GM23338 (cell line): ENCODE results near the gene SLC37A2. TPM values are rescaled to one million over a fixed set of nuclear protein-coding genes. Genes with fewer than 3 reads are reported as not detected.

Experiments used
- ATAC-seq: fragments of 200-7000 bp; cut with Tn5 transposase; 3 replicates; pipeline ENCODE4 v1.9.1; 2020
- DNase-seq: peaks from one replicate; pipeline ENCODE4 v3.0.0-alpha.2; 2015; ENCODE audit warnings: low spot score
- H2AFZ ChIP-seq: fragments of 200-600 bp; sonication (generic); 2 replicates; pipeline ENCODE4 v1.8.0; 2016; ENCODE audit warnings: antibody characterized with exemption, mild to moderate bottlenecking, moderate library complexity
- H3F3A ChIP-seq: fragments of 200-600 bp; sonication (generic); replicated peaks from 2 replicates; pipeline ENCODE4 v1.8.0; 2017; ENCODE audit warnings: antibody characterized with exemption, mixed run types, low read depth
- H3K27ac ChIP-seq: fragments of 200-600 bp; sonication (generic); 2 replicates; pipeline ENCODE4 v1.6.1; 2016; ENCODE audit warnings: low read depth
- H3K27me3 ChIP-seq: fragments of 200-600 bp; sonication (generic); 2 replicates; pipeline ENCODE4 v1.8.0; 2016; ENCODE audit warnings: mild to moderate bottlenecking, mixed run types, moderate library complexity; ENCODE audit not compliant: insufficient read depth
- H3K36me3 ChIP-seq: fragments of 200-600 bp; sonication (generic); 2 replicates; pipeline ENCODE4 v1.8.0; 2016; ENCODE audit warnings: mild to moderate bottlenecking; ENCODE audit not compliant: insufficient read depth
- H3K4me1 ChIP-seq: fragments of 200-600 bp; sonication (generic); 2 replicates; pipeline ENCODE4 v1.8.0; 2016; ENCODE audit warnings: mild to moderate bottlenecking, moderate library complexity; ENCODE audit not compliant: insufficient read depth
- H3K4me2 ChIP-seq: fragments of 200-600 bp; sonication (generic); 2 replicates; pipeline ENCODE4 v1.7.1; 2017; ENCODE audit warnings: mixed run types
- H3K4me3 ChIP-seq: fragments of 200-600 bp; sonication (generic); 2 replicates; pipeline ENCODE4 v1.6.1; 2016; ENCODE audit warnings: mixed run types
- H3K79me2 ChIP-seq: fragments of 200-600 bp; sonication (generic); replicated peaks from 2 replicates; pipeline ENCODE4 v1.8.0; 2017; ENCODE audit warnings: mild to moderate bottlenecking; ENCODE audit not compliant: insufficient read depth
- H3K9me2 ChIP-seq: fragments of 200-600 bp; sonication (generic); 2 replicates; pipeline ENCODE4 v1.8.0; 2017; ENCODE audit not compliant: insufficient read depth
- H4K20me1 ChIP-seq: fragments of 200-600 bp; sonication (generic); replicated peaks from 2 replicates; pipeline ENCODE4 v1.8.0; 2017; ENCODE audit warnings: mild to moderate bottlenecking; ENCODE audit not compliant: insufficient read depth
- H3K27ac Mint-ChIP-seq: 2 replicates; pipeline ENCODE4 v1.8.0; 2020; ENCODE audit warnings: inconsistent platforms, mild to moderate bottlenecking, moderate library complexity, mixed read lengths
- H3K27me3 Mint-ChIP-seq: 3 replicates; pipeline ENCODE4 v1.8.0; 2022; ENCODE audit warnings: low read depth, mild to moderate bottlenecking, moderate library complexity, mixed read lengths, inconsistent platforms; ENCODE audit not compliant: insufficient read depth, poor library complexity
- H3K36me3 Mint-ChIP-seq: 3 replicates; pipeline ENCODE4 v1.8.0; 2021; ENCODE audit warnings: low read depth, mild to moderate bottlenecking, inconsistent platforms, moderate library complexity, mixed read lengths
- H3K4me1 Mint-ChIP-seq: 3 replicates; pipeline ENCODE4 v1.8.0; 2020; ENCODE audit warnings: mild to moderate bottlenecking, inconsistent platforms, mixed read lengths
- H3K4me3 Mint-ChIP-seq: 3 replicates; pipeline ENCODE4 v1.8.0; 2021; ENCODE audit warnings: moderate library complexity, mild to moderate bottlenecking, inconsistent platforms, mixed read lengths
- H3K9me3 Mint-ChIP-seq: 3 replicates; pipeline ENCODE4 v1.8.0; 2020; ENCODE audit warnings: moderate library complexity, mild to moderate bottlenecking, inconsistent platforms, mixed read lengths
- CREB1 ChIP-seq: fragments of 250-450 bp; sonication (Bioruptor Pico); IDR thresholded peaks from 2 replicates; pipeline ENCODE4 v1.5.0; 2020; ENCODE audit warnings: low read depth, mild to moderate bottlenecking, moderate library complexity
- EZH2phosphoT487 ChIP-seq: fragments of 200-600 bp; sonication (generic); IDR thresholded peaks from one replicate; pipeline ENCODE4 v1.8.1; 2018; ENCODE audit warnings: antibody characterized with exemption; ENCODE audit not compliant: unreplicated experiment
- JUNB ChIP-seq: IDR thresholded peaks from one replicate; pipeline ENCODE4 v1.6.1; 2016; ENCODE audit warnings: antibody characterized with exemption; ENCODE audit not compliant: unreplicated experiment
- NANOG ChIP-seq: IDR thresholded peaks from 2 replicates; pipeline ENCODE4 v1.6.1; 2016; ENCODE audit warnings: antibody characterized with exemption, borderline replicate concordance
- POLR2AphosphoS5 ChIP-seq: IDR thresholded peaks from 2 replicates; pipeline ENCODE4 v1.6.1; 2016; ENCODE audit warnings: antibody characterized with exemption, low read depth
- STAT1 ChIP-seq: IDR thresholded peaks from one replicate; pipeline ENCODE4 v1.6.1; 2016; ENCODE audit warnings: antibody characterized with exemption; ENCODE audit not compliant: unreplicated experiment
- ZNF114 ChIP-seq: fragments of 250-450 bp; sonication (Bioruptor Pico); IDR thresholded peaks from 2 replicates; pipeline ENCODE4 v1.5.0; 2020; ENCODE audit warnings: mild to moderate bottlenecking, moderate library complexity
- ZNF331 ChIP-seq: fragments of 250-450 bp; sonication (Bioruptor Pico); IDR thresholded peaks from 2 replicates; pipeline ENCODE4 v1.5.0; 2020; ENCODE audit warnings: low read depth, mild to moderate bottlenecking, moderate library complexity
- polyA plus RNA-seq: library from polyadenylated mRNA; unstranded; fragments of >200 nt; fragmentation: Nextera tagmentation; extraction: Ambion mirVana; gene quantifications from 2 replicates; pipeline ENCODE4 v1.2.1, GENCODE V29; 2016
- total RNA-seq: library from RNA; depleted of rRNA; stranded (reverse); fragments of >200 nt; shearing (Covaris generic); gene quantifications from 2 replicates; pipeline ENCODE4 v1.2.3, GENCODE V29; 2014
- TF ChIP-seq, protein P1 (sequence below): IDR thresholded peaks from one replicate; pipeline ENCODE4 v1.6.1; 2018; ENCODE audit warnings: antibody characterized with exemption; ENCODE audit not compliant: unreplicated experiment
- TF ChIP-seq, protein P2 (sequence below), 2 experiments: fragments of 200-600 bp in 1 of 2; sonication (generic) in 1 of 2; conservative IDR thresholded peaks; 2 replicates each; pipeline versions ENCODE4 v1.5.1 to v1.6.1; 2016 to 2017; ENCODE audit warnings: antibody characterized with exemption in 2 of 2, low read depth in 2 of 2, mild to moderate bottlenecking in 2 of 2, moderate library complexity in 1 of 2
- TF ChIP-seq, protein P3 (sequence below): IDR thresholded peaks from 2 replicates; pipeline ENCODE4 v1.6.1; 2016; ENCODE audit warnings: antibody characterized with exemption

Gene SLC37A2
- total and polyA plus RNA-seq, 2 experiments from 2014 or later, result 0.40 to 1.6 TPM

DNA sequence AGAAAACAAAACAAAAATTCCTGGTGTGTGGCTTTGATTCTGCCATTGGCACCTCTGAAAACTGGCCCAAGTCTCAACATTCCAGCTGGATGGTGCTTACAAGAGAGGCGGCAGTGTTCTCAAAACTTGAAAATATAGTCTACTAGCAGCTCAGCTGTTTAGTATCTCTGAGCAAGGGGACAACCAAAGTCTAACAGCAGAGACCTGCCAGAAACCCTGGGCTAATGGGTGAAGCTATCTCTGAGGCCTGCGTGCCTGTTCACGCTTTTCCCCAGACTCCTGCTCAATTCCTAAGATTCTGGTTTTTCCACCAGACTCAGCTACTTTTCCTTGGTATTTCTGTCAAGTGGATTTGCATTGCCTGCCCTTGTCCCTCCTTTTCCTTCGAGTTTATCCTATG lies 30.4 kb downstream of the SLC37A2 start:
- 0 out of 2 replicates have a peak, but pooled peaks cover 5% of the 10 kb centered on the region for H3K36me3 ChIP-seq
- no peaks in the 10 kb centered on the region for H3K9me3 Mint-ChIP-seq
- H3K4me1 Mint-ChIP-seq, result peaks cover 41% of the 10 kb centered on the region
- H3F3A ChIP-seq, result no peaks in the 10 kb centered on the region
- H2AFZ ChIP-seq, result no peak overlapping the region
- H3K27ac ChIP-seq, result no peak overlapping the region
- no peaks in the 10 kb centered on the region for H3K9me2 ChIP-seq
- H3K27me3 ChIP-seq, result no peaks in the 10 kb centered on the region
- no peak overlapping the region for H3K27ac Mint-ChIP-seq
- H3K4me3 Mint-ChIP-seq, result no peak overlapping the region
- no peak overlapping the region for H3K4me2 ChIP-seq
- TF ChIP-seq, protein P1, sequence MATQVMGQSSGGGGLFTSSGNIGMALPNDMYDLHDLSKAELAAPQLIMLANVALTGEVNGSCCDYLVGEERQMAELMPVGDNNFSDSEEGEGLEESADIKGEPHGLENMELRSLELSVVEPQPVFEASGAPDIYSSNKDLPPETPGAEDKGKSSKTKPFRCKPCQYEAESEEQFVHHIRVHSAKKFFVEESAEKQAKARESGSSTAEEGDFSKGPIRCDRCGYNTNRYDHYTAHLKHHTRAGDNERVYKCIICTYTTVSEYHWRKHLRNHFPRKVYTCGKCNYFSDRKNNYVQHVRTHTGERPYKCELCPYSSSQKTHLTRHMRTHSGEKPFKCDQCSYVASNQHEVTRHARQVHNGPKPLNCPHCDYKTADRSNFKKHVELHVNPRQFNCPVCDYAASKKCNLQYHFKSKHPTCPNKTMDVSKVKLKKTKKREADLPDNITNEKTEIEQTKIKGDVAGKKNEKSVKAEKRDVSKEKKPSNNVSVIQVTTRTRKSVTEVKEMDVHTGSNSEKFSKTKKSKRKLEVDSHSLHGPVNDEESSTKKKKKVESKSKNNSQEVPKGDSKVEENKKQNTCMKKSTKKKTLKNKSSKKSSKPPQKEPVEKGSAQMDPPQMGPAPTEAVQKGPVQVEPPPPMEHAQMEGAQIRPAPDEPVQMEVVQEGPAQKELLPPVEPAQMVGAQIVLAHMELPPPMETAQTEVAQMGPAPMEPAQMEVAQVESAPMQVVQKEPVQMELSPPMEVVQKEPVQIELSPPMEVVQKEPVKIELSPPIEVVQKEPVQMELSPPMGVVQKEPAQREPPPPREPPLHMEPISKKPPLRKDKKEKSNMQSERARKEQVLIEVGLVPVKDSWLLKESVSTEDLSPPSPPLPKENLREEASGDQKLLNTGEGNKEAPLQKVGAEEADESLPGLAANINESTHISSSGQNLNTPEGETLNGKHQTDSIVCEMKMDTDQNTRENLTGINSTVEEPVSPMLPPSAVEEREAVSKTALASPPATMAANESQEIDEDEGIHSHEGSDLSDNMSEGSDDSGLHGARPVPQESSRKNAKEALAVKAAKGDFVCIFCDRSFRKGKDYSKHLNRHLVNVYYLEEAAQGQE, result no peak
- TF ChIP-seq EZH2phosphoT487 (no peak), STAT1 (no peak), ZNF114 (CRISPR knock-in tag) (no peak), NANOG (no peak), CREB1 (no peak), ZNF331 (CRISPR knock-in tag) (no peak)
- TF ChIP-seq, protein P2, sequence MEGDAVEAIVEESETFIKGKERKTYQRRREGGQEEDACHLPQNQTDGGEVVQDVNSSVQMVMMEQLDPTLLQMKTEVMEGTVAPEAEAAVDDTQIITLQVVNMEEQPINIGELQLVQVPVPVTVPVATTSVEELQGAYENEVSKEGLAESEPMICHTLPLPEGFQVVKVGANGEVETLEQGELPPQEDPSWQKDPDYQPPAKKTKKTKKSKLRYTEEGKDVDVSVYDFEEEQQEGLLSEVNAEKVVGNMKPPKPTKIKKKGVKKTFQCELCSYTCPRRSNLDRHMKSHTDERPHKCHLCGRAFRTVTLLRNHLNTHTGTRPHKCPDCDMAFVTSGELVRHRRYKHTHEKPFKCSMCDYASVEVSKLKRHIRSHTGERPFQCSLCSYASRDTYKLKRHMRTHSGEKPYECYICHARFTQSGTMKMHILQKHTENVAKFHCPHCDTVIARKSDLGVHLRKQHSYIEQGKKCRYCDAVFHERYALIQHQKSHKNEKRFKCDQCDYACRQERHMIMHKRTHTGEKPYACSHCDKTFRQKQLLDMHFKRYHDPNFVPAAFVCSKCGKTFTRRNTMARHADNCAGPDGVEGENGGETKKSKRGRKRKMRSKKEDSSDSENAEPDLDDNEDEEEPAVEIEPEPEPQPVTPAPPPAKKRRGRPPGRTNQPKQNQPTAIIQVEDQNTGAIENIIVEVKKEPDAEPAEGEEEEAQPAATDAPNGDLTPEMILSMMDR (conservative IDR thresholded peaks at IDR 0.05; ENCODE audit: low read depth in 2 of 2), result no peak
- TF ChIP-seq, protein P3, sequence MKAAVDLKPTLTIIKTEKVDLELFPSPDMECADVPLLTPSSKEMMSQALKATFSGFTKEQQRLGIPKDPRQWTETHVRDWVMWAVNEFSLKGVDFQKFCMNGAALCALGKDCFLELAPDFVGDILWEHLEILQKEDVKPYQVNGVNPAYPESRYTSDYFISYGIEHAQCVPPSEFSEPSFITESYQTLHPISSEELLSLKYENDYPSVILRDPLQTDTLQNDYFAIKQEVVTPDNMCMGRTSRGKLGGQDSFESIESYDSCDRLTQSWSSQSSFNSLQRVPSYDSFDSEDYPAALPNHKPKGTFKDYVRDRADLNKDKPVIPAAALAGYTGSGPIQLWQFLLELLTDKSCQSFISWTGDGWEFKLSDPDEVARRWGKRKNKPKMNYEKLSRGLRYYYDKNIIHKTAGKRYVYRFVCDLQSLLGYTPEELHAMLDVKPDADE, result no peak
- no peaks in the 10 kb centered on the region for H3K27me3 Mint-ChIP-seq
- H3K36me3 Mint-ChIP-seq, result peaks cover under 1% of the 10 kb centered on the region; the same call in 1 of the 3 replicates
- no peak for DNase-seq
- no peaks in the 10 kb centered on the region; the same call in 1 of the 2 replicates for H4K20me1 ChIP-seq
- peaks cover 20% of the 10 kb centered on the region for H3K4me1 ChIP-seq
- no peak overlapping the region for H3K4me3 ChIP-seq
- H3K79me2 ChIP-seq, result no peaks in the 10 kb centered on the region
- no peak for ATAC-seq

DNA sequence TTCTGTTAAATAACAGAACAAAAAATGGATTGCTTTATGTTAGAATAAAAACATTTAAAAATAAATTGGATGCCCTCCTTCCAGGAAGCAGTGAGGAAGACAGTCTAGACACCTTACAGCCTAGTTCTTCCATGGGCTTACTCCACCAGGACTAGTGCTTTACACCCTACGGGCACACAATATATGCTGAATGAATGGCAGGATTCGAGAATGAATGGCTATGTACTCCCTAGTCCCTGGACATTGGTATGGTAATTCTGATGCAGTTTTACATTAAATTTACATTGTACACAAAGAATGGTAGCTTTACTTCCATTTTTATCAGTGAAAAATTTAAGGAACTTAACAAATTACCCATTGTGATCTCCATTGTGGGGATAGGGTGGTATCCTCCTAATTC lies 31.6 kb downstream of the SLC37A2 start:
- Mint-ChIP-seq H3K27ac (no peak overlapping the region), H3K4me3 (no peak overlapping the region), H3K4me1 (peaks cover 41% of the 10 kb centered on the region), H3K9me3 (no peaks in the 10 kb centered on the region), H3K27me3 (no peaks in the 10 kb centered on the region), H3K36me3 (peaks cover 8% of the 10 kb centered on the region; the same call in 2 of the 3 replicates)
- no peak overlapping the region for H3K4me3 ChIP-seq
- ATAC-seq, result no peak
- no peaks in the 10 kb centered on the region for H3K27me3 ChIP-seq
- H3K27ac ChIP-seq, result no peak overlapping the region
- H3K4me2 ChIP-seq, result no peak overlapping the region
- DNase-seq, result no peak
- H3K79me2 ChIP-seq, result no peaks in the 10 kb centered on the region
- no peaks in the 10 kb centered on the region for H3K9me2 ChIP-seq
- peaks cover 20% of the 10 kb centered on the region for H3K4me1 ChIP-seq
- H2AFZ ChIP-seq, result no peak overlapping the region
- 0 out of 2 replicates have a peak, but pooled peaks cover 5% of the 10 kb centered on the region for H3K36me3 ChIP-seq
- H4K20me1 ChIP-seq, result no peaks in the 10 kb centered on the region; the same call in 1 of the 2 replicates
- no peaks in the 10 kb centered on the region for H3F3A ChIP-seq
- no peak for TF ChIP-seq NANOG
- TF ChIP-seq, protein P3, result no peak
- TF ChIP-seq, protein P2 (conservative IDR thresholded peaks at IDR 0.05; ENCODE audit: low read depth in 2 of 2), result no peak
- TF ChIP-seq ZNF331 (CRISPR knock-in tag), result no peak
- TF ChIP-seq CREB1, result no peak
- no peak for TF ChIP-seq ZNF114 (CRISPR knock-in tag)
- no peak for TF ChIP-seq JUNB
- no peak for TF ChIP-seq POLR2AphosphoS5
